Progenitor cell of endocrine pancreas (in vitro differentiated cells): ENCODE results near the gene DDIAS. TPM values are rescaled to one million over a fixed set of nuclear protein-coding genes. Genes with fewer than 3 reads are reported as not detected.

Source experiments
- DNase-seq: peaks from one replicate; pipeline ENCODE4 v3.0.0; 2021; ENCODE audit warnings: low spot score; ENCODE audit not compliant: unreplicated experiment
- H3K27ac Mint-ChIP-seq: 2 replicates; pipeline ENCODE4 v1.8.0; 2021; ENCODE audit warnings: mild to moderate bottlenecking, moderate library complexity, mixed read lengths
- H3K27me3 Mint-ChIP-seq: 2 replicates; pipeline ENCODE4 v1.8.0; 2021; ENCODE audit warnings: mixed read lengths
- H3K36me3 Mint-ChIP-seq: 2 replicates; pipeline ENCODE4 v1.8.0; 2022; ENCODE audit warnings: mixed read lengths; ENCODE audit not compliant: insufficient read depth
- H3K4me1 Mint-ChIP-seq: 2 replicates; pipeline ENCODE4 v1.8.0; 2021; ENCODE audit warnings: low read depth, mixed read lengths
- H3K4me3 Mint-ChIP-seq: 2 replicates; pipeline ENCODE4 v1.8.0; 2021; ENCODE audit warnings: low read depth, mild to moderate bottlenecking, moderate library complexity, mixed read lengths
- H3K9me3 Mint-ChIP-seq: 2 replicates; pipeline ENCODE4 v1.8.0; 2021; ENCODE audit warnings: low read depth, mixed read lengths
- CTCF ChIP-seq: fragments of 200-600 bp; sonication (generic); IDR thresholded peaks from one replicate; pipeline ENCODE4 v1.5.0; 2021; ENCODE audit warnings: antibody characterized with exemption, mild to moderate bottlenecking; ENCODE audit not compliant: unreplicated experiment
- total RNA-seq: library from RNA; stranded (reverse); gene quantifications from 2 replicates; pipeline ENCODE4 v1.2.1, GENCODE V29; 2021

The DDIAS gene
- total RNA-seq, 1 donor from 2014 or later, result 7.8 TPM

- TF ChIP-seq CTCF, result no peak
- H3K27me3 Mint-ChIP-seq, result no peaks in the 10 kb centered on the region
- no peak overlapping the region for H3K4me3 Mint-ChIP-seq
- DNase-seq, result no peak
- no peaks in the 10 kb centered on the region for H3K9me3 Mint-ChIP-seq
- H3K4me1 Mint-ChIP-seq, result no peaks in the 10 kb centered on the region
- H3K36me3 Mint-ChIP-seq, result peaks cover 2% of the 10 kb centered on the region
- H3K27ac Mint-ChIP-seq, result no peak overlapping the region
These were observed 23.1 kb downstream of the DDIAS start for GRCh38 chr11:82924522-82925224.

GRCh38 chr11:82927264-82927880, 25.8 kb downstream of the DDIAS start:
- H3K4me3 Mint-ChIP-seq, result no peak overlapping the region
- no peak for DNase-seq
- H3K36me3 Mint-ChIP-seq, result no peaks in the 10 kb centered on the region
- H3K27me3 Mint-ChIP-seq, result no peaks in the 10 kb centered on the region
- H3K9me3 Mint-ChIP-seq, result no peaks in the 10 kb centered on the region
- peak; percentile 86 for TF ChIP-seq CTCF
- no peak overlapping the region for H3K27ac Mint-ChIP-seq
- no peaks in the 10 kb centered on the region for H3K4me1 Mint-ChIP-seq

GRCh38 chr11:82929121-82929520, 27.6 kb downstream of the DDIAS start:
- no peak overlapping the region for H3K4me3 Mint-ChIP-seq
- no peak for DNase-seq
- H3K4me1 Mint-ChIP-seq, result no peaks in the 10 kb centered on the region
- no peaks in the 10 kb centered on the region for H3K9me3 Mint-ChIP-seq
- no peaks in the 10 kb centered on the region for H3K36me3 Mint-ChIP-seq
- H3K27me3 Mint-ChIP-seq, result no peaks in the 10 kb centered on the region
- TF ChIP-seq CTCF, result no peak
- H3K27ac Mint-ChIP-seq, result no peak overlapping the region

- Mint-ChIP-seq H3K9me3 (no peaks in the 10 kb centered on the region), H3K4me3 (no peak overlapping the region), H3K27ac (no peak overlapping the region), H3K4me1 (no peaks in the 10 kb centered on the region), H3K36me3 (no peaks in the 10 kb centered on the region), H3K27me3 (no peaks in the 10 kb centered on the region)
- DNase-seq, result no peak
- no peak for TF ChIP-seq CTCF
These were observed 28.7 kb downstream of the DDIAS start for GRCh38 chr11:82930229-82930628.

GRCh38 chr11:82930734-82931133, 29.2 kb downstream of the DDIAS start:
- no peak overlapping the region for H3K4me3 Mint-ChIP-seq
- no peaks in the 10 kb centered on the region for H3K27me3 Mint-ChIP-seq
- no peak overlapping the region for H3K27ac Mint-ChIP-seq
- no peaks in the 10 kb centered on the region for H3K36me3 Mint-ChIP-seq
- no peaks in the 10 kb centered on the region for H3K9me3 Mint-ChIP-seq
- DNase-seq, result no peak
- no peaks in the 10 kb centered on the region for H3K4me1 Mint-ChIP-seq
- no peak for TF ChIP-seq CTCF
